Femur (tissue), 1 donor: ENCODE results near the gene SORCS3.

Experiments
- DNase-seq: peaks from one replicate; pipeline ENCODE4 v3.0.0-alpha.2; 2017

Gene SORCS3

DNA sequence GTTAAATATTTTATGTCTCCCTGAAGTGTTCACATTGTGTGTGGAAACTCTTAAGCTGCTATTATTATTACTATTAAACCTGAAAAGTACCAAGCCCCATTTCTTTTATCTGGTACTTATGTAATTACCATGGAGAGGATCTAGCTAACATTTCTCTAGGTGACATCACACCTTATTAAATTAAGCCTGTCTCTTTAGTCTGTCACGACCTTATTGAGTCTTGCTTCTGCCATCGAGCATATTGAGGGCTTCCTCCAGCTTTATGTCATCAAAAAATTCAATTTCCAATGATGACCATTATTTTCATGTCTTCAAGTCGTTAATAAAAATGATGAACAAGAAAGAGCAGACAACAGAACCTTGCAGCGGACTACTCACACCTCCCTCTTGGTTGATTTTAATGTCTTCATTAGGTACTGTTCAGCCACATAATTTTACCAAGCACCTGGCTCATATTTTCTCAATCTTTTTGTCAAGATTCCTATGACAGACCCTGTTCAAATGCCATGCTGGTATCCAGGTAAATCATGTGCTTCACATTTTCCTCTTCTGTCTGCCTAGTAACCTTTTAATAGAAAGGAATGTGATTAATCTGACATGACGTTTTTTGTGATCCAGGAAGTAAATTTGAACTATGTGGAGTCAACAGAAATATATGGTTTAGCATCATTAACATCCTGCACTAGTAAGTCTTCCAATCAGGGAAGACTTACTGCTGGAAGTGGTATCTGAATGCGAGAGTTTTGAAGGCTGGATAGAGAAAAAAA, 556.7 kb downstream of the SORCS3 start:
- no peak for DNase-seq

- no peak for DNase-seq
Measured at GRCh38 chr10:105206616-105207015, 565.5 kb downstream of the SORCS3 start.

- no peak for DNase-seq
Measured at GRCh38 chr10:105207476-105207995, 566.4 kb downstream of the SORCS3 start.

- no peak for DNase-seq
Measured at GRCh38 chr10:105210546-105210945, 569.5 kb downstream of the SORCS3 start.

- DNase-seq = no peak
Measured at GRCh38 chr10:105237685-105238084, 596.6 kb downstream of the SORCS3 start.

GRCh38 chr10:105239311-105240219, 598.5 kb downstream of the SORCS3 start:
- DNase-seq = no peak

DNA sequence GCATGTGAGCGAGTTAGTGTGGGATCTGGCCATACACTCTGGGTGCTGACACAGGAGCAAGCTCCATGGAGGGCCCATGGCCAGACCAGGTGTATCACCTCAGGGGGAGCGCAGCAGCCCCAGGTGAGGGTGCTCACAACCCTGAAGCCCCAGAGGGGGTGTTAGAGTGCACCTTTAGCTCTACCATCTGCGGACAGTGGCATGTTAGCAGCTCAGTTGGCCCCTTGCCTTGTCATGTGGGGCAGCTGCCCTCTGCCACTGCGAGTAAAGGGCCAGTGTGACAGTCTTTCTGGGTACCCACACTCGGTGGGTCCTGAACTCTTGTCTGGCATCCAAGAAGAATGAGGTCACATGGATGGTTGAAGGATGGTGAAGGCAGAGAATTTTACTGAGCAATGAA, 600.2 kb downstream of the SORCS3 start:
- DNase-seq = no peak

DNA sequence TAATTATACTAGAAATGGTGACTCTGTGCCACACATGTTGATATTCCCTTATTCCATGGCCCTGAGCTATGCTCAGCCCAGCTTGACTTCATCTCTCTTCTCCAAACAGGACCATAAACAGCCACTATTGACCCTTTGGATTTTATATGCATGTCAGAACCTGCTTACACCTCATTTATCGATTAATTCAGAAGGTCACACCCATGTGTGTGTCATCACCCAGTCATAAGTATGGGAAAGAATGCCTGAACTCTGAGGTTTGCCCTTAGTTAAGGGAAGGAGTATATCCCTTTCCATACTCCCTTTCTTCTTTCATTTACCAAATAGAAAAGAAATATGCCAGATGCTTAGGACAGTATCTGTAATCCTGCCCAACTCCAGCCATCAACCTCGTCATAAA, 602.3 kb downstream of the SORCS3 start:
- DNase-seq = no peak

DNA sequence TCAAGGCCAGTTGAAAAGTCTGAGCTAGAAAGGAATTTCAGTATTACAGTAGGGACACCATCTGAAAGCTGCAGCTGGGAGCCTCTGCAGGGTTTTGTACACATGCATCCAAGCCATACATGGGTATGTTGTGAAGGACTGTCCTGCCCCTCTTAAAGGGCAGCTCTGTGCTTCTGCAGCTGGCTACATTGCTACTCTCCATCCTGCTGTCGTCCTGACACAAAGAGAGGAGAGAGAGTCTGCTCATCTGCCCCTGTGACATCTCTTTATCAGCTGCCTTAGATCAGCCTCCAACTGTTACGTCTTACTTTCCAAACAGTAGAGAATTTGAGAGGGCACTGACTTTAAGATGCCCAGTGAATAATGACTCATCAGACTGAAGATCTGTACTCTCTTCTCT, 602.7 kb downstream of the SORCS3 start:
- no peak for DNase-seq

GRCh38 chr10:105247831-105248499, 606.9 kb downstream of the SORCS3 start:
- DNase-seq = no peak

- DNase-seq = no peak
Measured at GRCh38 chr10:105252911-105253310, 611.8 kb downstream of the SORCS3 start.

GRCh38 chr10:105253515-105254212, 612.6 kb downstream of the SORCS3 start:
- no peak for DNase-seq

- DNase-seq = no peak
Measured at GRCh38 chr10:105258036-105258673, 617.1 kb downstream of the SORCS3 start.

GRCh38 chr10:105258674-105259065, 617.6 kb downstream of the SORCS3 start:
- no peak for DNase-seq

DNA sequence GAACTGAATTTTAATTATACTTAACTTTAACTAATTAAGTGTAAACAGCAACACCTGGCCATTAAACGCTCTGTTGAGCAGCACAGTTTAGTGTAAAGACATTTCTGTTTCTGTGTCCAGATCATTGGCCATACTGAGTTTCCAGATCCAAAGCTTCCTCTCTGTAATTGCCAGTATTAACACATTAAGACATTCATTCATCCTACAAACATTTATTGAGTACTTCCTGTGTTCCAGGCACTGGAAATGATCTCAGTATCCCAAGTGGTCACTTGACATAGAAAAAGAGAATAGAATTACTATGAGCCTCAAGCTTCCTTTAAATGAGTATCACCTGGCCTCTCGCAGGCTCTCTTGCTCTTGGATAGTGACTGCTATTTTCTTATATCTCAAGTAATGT, 618.1 kb downstream of the SORCS3 start:
- DNase-seq = no peak

DNA sequence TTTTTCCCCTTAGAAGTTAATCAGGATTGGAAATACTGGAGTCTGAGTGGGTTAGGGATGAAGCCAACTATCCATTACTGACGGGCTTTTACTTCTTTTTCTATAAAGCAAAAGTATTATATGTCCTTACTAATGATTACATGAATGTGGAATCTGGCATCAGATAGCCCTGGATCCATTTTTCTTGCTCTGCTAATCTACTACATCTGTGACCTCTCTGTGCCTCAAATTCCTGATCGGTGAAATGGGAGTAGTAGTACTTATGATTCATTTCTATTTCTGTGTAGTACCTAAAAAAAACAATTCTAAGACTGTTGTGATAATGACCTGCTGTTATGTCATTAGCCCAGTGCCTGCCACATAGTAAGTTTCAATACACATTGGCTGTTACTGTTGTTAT, 621.6 kb downstream of the SORCS3 start:
- no peak for DNase-seq

- no peak for DNase-seq
Measured at GRCh38 chr10:105266966-105267539, 626.0 kb downstream of the SORCS3 start.

- DNase-seq = no peak
Measured at GRCh38 chr10:105268961-105269360, 627.9 kb downstream of the SORCS3 start.

- no peak for DNase-seq
Measured at GRCh38 chr10:105269689-105270088, 628.6 kb downstream of the SORCS3 start.

GRCh38 chr10:105274556-105275070, 633.5 kb downstream of the SORCS3 start:
- no peak for DNase-seq

GRCh38 chr10:105278439-105278838, 637.3 kb downstream of the SORCS3 start:
- no peak for DNase-seq
